NCI-H748 treated with DMSO at 0.1 percent for 48 hours (cell line): ENCODE data around the gene RNPEP.
A peak's percentile ranks its signal among the peaks of the same experiment; 100 is the strongest.
"Not testable (repeated sequence)": the region's sequence is repeated elsewhere in the genome, so short reads cannot be mapped to it uniquely, and the experiment has no call there.

Experiments used
- DNase-seq: peaks from one replicate; lab custom pipeline; 2025; lab: John Stamatoyannopoulos, UW

The RNPEP gene

GRCh38 chr1:202010180-202011015 is 27.9 kb downstream of the RNPEP start, which contains the start of gene ELF3:
Gene ELF3 (plus strand): TSS chr1:202010587. CDS start chr1:202011137, 550 bp downstream.
- peak; percentile 85 for DNase-seq

GRCh38 chr1:202011994-202012393 is 29.5 kb downstream of the RNPEP start:
- DNase-seq = no peak

- no peak for DNase-seq
Measured at GRCh38 chr1:202012544-202013478, 30.4 kb downstream of the RNPEP start.

GRCh38 chr1:202013603-202014002 is 31.2 kb downstream of the RNPEP start:
- DNase-seq = no peak

GRCh38 chr1:202014060-202014459 is 31.6 kb downstream of the RNPEP start:
- DNase-seq = no peak

GRCh38 chr1:202014915-202015661 is 32.6 kb downstream of the RNPEP start:
- no peak for DNase-seq

GRCh38 chr1:202015662-202015937 is 33.2 kb downstream of the RNPEP start:
- no peak for DNase-seq

GRCh38 chr1:202016022-202016810 is 33.8 kb downstream of the RNPEP start:
- no peak for DNase-seq

GRCh38 chr1:202016811-202017748 is 34.6 kb downstream of the RNPEP start:
- no peak for DNase-seq

GRCh38 chr1:202017749-202018467 is 35.5 kb downstream of the RNPEP start:
- peak; percentile 22 for DNase-seq

- peak; percentile 63 for DNase-seq
Measured at GRCh38 chr1:202018468-202019234, 36.2 kb downstream of the RNPEP start.

GRCh38 chr1:202019235-202019558 is 36.7 kb downstream of the RNPEP start:
- DNase-seq = not testable (repeated sequence)

GRCh38 chr1:202023001-202023433 is 40.6 kb downstream of the RNPEP start:
- DNase-seq = peak; percentile 86

- DNase-seq = peak; percentile 53
Measured at GRCh38 chr1:202029171-202029665, 46.8 kb downstream of the RNPEP start.

GRCh38 chr1:202029727-202030126 is 47.3 kb downstream of the RNPEP start:
- DNase-seq = no peak

GRCh38 chr1:202031796-202032195 is 49.3 kb downstream of the RNPEP start:
- DNase-seq = no peak

GRCh38 chr1:202034149-202034682 is 51.8 kb downstream of the RNPEP start:
- no peak for DNase-seq

- DNase-seq = no peak
Measured at GRCh38 chr1:202034683-202035462, 52.4 kb downstream of the RNPEP start.
